ENCODE data around the gene FBLN2. TPM values are rescaled to one million over a fixed set of nuclear protein-coding genes. Genes with fewer than 3 reads are reported as not detected.
"Not testable (repeated sequence)": the region's sequence is repeated elsewhere in the genome, so short reads cannot be mapped to it uniquely, and the experiment has no call there.

FBLN2 gene
- 9.4 and 16.5 TPM in 2 replicates for total RNA-seq

GRCh38 chr3:13548696-13549622 is at the start of gene FBLN2:
Gene FBLN2, plus strand, starts transcription at chr3:13549125. Its CDS starts 21,231 bp downstream, at chr3:13570356.
- peak; percentile 43 for DNase-seq

DNA sequence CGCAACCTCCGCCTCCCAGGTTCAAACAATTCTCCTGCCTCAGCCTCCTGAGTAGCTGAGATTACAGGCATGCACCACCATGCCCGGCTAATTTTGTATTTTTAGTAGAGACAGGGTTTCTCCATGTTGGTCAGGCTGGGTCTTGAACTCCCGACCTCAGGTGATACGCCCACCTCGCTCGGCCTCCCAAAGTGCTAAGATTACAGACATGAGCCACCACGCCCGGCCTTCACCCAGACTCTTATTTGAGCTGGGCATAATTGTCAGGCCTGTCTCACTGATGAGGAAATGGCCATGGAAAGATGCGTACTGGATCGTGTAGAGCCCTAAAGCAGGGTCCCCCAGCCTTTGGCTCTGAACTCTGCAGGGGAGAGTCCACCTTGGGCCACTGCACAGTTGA is 49.7 kb upstream of the FBLN2 start:
- not testable (repeated sequence) for DNase-seq

GRCh38 chr3:13500133-13500885 is 48.6 kb upstream of the FBLN2 start:
- DNase-seq = peak; percentile 50

DNA sequence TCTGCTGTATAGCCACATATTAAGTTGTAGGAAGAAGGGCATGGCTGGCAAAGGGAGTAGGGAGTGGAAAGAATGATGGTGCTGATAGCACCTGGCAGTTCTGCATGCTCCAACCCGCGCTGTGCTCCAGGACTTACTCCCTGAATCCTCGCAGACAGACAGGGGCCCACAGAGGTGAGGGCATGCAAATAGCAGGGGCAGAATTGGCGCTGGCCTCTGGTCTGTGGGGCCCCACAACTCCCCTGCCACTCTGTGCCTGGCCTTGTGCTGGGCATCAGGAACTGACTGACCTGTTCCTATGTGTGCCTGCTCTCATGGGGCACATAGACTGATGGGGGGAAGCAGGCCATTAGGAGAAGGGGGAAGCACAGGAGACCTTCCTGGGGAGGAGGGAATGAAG is 47.9 kb upstream of the FBLN2 start:
- no peak for DNase-seq

DNA sequence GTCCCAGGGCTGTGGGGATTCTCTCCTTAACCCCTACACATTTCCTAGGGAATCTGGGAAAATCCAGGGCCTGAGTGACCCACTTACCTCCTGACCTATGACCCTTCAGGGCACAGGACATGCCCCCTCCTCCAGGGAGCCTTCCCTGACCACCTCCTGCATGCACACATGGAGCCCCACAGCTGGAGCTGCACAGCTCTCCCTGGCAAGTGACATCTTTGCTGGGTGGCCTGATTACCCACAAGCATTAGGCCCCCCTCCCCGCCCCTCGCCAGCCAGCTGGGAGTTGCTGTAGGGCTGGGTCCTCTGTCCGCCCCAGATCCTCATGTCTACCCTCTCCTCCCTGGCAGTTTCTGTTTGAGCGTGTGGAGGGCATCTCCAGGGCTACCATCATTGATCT is 47.4 kb upstream of the FBLN2 start:
- DNase-seq = no peak

- DNase-seq = no peak
Observed at GRCh38 chr3:13501958-13502790, 46.8 kb upstream of the FBLN2 start.

GRCh38 chr3:13502791-13503060 is 46.2 kb upstream of the FBLN2 start:
- no peak for DNase-seq

DNA sequence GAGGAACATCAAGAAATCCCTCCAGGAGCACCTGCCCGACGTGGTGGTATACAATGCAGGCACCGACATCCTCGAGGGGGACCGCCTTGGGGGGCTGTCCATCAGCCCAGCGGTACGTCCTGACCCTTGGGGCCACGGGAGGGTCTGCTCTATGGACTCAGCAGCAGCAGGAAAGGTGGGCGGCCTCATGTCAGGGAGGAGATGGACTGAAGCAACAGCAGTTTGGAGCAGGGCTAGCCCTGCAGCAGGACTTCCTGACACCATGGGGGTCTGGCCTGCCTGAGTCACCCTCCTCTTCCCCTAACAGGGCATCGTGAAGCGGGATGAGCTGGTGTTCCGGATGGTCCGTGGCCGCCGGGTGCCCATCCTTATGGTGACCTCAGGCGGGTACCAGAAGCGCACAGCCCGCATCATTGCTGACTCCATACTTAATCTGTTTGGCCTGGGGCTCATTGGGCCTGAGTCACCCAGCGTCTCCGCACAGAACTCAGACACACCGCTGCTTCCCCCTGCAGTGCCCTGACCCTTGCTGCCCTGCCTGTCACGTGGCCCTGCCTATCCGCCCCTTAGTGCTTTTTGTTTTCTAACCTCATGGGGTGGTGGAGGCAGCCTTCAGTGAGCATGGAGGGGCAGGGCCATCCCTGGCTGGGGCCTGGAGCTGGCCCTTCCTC is 44.6 kb upstream of the FBLN2 start:
- no peak for DNase-seq

DNA sequence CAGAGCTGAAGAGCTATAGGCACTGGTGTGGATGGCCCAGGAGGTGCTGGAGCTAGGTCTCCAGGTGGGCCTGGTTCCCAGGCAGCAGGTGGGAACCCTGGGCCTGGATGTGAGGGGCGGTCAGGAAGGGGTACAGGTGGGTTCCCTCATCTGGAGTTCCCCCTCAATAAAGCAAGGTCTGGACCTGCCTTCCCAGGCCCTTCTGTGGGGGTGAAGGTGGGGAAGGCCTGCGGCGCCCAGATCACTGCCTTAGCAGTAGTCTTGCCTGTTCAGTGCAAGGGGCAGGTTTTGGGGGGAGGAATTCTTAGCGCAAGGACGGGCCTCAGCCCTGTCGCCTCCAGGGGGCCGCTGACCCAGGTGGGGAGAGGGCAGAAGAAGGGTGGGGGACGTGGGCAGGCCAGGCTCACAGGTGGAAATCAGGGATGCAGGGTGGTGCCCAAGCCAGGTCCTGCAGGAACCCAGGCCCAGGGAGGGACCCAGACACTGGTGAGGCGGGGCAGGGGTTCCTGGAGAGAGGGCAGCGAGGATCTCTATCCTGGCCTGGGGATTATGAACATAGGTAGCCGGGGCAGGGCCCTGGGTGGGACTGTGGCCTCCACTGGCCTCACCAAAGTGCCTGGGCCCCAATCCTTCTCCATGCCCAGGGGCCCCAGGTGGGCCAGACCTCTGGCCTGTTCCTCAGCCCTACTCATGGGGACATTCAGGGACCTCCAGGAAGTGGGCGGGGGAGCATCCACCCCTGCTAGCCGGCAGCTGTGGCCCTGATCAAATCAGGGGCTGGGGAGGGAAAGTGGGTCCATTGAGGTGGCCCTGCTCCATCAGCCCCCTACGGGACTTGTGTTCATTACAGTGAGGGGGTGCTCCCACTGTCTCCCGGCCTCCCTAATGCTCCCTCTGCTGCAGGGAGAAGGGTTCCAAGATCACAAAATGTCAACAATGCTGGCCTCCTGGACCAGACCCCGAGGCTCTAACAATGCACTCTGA is 43.5 kb upstream of the FBLN2 start:
- no peak for DNase-seq

DNA sequence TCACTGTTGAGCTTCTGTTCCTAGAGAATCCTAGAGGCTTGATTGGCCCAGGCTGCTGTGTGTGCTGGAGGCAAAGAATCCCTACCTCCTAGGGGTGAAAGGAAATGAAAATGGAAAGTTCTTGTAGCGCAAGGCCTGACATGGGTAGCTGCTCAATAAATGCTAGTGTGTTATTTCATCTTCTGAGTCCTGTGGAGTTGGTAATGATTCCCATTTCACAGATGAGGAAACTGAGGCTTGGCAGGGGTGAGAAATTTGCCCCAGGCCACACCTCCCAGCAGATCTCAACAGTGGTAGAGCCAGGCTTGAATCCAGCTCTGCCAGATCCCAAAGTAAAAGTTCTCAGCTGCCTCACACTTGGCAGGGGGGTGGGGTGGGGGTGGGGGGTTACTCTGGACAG is 42.7 kb upstream of the FBLN2 start:
- DNase-seq = no peak

DNA sequence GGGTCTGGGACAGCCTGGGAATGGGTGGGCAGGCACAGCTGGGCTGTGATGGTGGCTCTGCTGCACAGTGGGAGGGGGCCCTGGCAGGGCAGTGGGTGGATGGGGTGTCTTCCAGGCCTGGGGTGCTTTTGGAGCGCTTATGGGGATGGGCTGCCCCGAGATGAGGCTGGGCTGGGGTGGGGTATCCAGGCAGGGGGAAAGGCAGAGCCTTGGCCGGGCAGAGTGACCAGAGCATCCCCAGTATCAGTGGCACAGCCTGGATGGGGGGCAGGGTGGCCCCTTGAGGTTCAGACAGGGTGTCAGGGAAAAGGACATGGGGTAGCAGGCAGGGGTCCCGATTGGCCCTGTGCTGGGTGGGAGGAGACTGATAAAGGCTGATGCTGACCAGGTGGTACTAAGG is 42.2 kb upstream of the FBLN2 start:
- DNase-seq = no peak

- DNase-seq = no peak
Observed at GRCh38 chr3:13507247-13507569, 41.7 kb upstream of the FBLN2 start.

GRCh38 chr3:13507570-13508339 is 41.2 kb upstream of the FBLN2 start:
- peak; percentile 20 for DNase-seq

GRCh38 chr3:13508496-13508895 is 40.4 kb upstream of the FBLN2 start:
- DNase-seq = no peak

GRCh38 chr3:13509059-13509815 is 39.7 kb upstream of the FBLN2 start:
- DNase-seq = no peak

DNA sequence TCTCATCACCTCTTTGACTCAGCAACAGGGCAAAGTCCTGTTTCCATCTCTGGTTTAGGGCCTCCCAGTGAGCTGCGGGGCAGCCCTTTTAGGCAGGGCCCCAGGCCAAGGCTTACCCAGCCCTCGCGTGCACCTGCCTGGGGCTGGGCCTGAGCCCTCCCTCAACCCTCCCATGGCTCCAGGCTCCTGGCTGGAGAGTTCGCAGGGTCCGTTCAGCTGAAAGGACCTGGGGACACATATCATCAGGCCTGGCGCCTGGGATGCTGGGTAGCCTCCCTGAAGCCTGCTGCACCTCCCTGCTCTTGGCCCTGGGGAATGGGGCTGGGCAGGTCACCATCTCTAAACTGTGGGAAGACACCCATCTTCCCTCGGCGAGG is 39.1 kb upstream of the FBLN2 start:
- no peak for DNase-seq

GRCh38 chr3:13512451-13512850 is 36.5 kb upstream of the FBLN2 start:
- DNase-seq = no peak

- DNase-seq = no peak
Observed at GRCh38 chr3:13513051-13513912, 35.6 kb upstream of the FBLN2 start.

Measured in dermis blood vessel endothelial cell (primary cell).